Measurements from ENCODE around the gene RPL22.
A peak's percentile ranks its signal among the peaks of the same experiment; 100 is the strongest.

RPL22 gene

GRCh38 chr1:6142036-6142621 lies 57.3 kb downstream of the RPL22 start:
- Histone ChIP-seq H3K27me3 (replicated peaks) (peaks cover 8% of the 10 kb centered on the region), H3K27ac (no peak overlapping the region), H3K4me3 (ENCODE audit: low read depth, low read length) (no peak overlapping the region), H3K36me3 (replicated peaks) (no peaks in the 10 kb centered on the region)
- DNase-seq, result no peak
- in situ Hi-C loops (cut with HindIII; ENCODE audit: low pct_ligation_motif_present, low sequenced_read_pairs), result no loop called here
- TF ChIP-seq CTCF (IDR thresholded peaks at IDR 0.05; ENCODE audit: low read depth, low read length, missing control alignments), result no peak

- no peak overlapping the region for H3K4me3 ChIP-seq (ENCODE audit: low read depth, low read length)
- H3K27me3 ChIP-seq (replicated peaks), result peaks cover 8% of the 10 kb centered on the region
- H3K36me3 ChIP-seq (replicated peaks), result no peaks in the 10 kb centered on the region
- TF ChIP-seq CTCF (IDR thresholded peaks at IDR 0.05; ENCODE audit: low read depth, low read length, missing control alignments), result peak; percentile 20
- H3K27ac ChIP-seq, result no peak overlapping the region
- no peak for DNase-seq
- in situ Hi-C loops (cut with HindIII; ENCODE audit: low pct_ligation_motif_present, low sequenced_read_pairs), result no loop called here
These were observed 57.8 kb downstream of the RPL22 start for GRCh38 chr1:6141592-6141991.

GRCh38 chr1:6140413-6140812 lies 59.0 kb downstream of the RPL22 start:
- DNase-seq, result no peak
- in situ Hi-C loops (cut with HindIII; ENCODE audit: low pct_ligation_motif_present, low sequenced_read_pairs), result no loop called here
- Histone ChIP-seq H3K4me3 (ENCODE audit: low read depth, low read length) (no peak overlapping the region), H3K27me3 (replicated peaks) (peaks cover 8% of the 10 kb centered on the region), H3K36me3 (replicated peaks) (no peaks in the 10 kb centered on the region), H3K27ac (no peak overlapping the region)
- no peak for TF ChIP-seq CTCF (IDR thresholded peaks at IDR 0.05; ENCODE audit: low read depth, low read length, missing control alignments)

- in situ Hi-C loops (cut with HindIII; ENCODE audit: low pct_ligation_motif_present, low sequenced_read_pairs), result no loop called here
- Histone ChIP-seq H3K27ac (no peak overlapping the region), H3K36me3 (replicated peaks) (no peaks in the 10 kb centered on the region), H3K27me3 (replicated peaks) (no peaks in the 10 kb centered on the region), H3K4me3 (ENCODE audit: low read depth, low read length) (no peak overlapping the region)
- DNase-seq, result no peak
- TF ChIP-seq CTCF (IDR thresholded peaks at IDR 0.05; ENCODE audit: low read depth, low read length, missing control alignments), result peak; percentile 15
These were observed 61.6 kb downstream of the RPL22 start for GRCh38 chr1:6137758-6138157.

- Histone ChIP-seq H3K36me3 (replicated peaks) (no peaks in the 10 kb centered on the region), H3K27ac (no peak overlapping the region), H3K4me3 (ENCODE audit: low read depth, low read length) (no peak overlapping the region), H3K27me3 (replicated peaks) (no peaks in the 10 kb centered on the region)
- TF ChIP-seq CTCF (IDR thresholded peaks at IDR 0.05; ENCODE audit: low read depth, low read length, missing control alignments), result no peak
- no peak for DNase-seq
- in situ Hi-C loops (cut with HindIII; ENCODE audit: low pct_ligation_motif_present, low sequenced_read_pairs), result no loop called here
These were observed 62.7 kb downstream of the RPL22 start for GRCh38 chr1:6136516-6137220.

Measured in brain microvascular endothelial cell (primary cell).